Keratinocyte (primary cell): ENCODE results near the gene SPECC1.

ENCODE experiments used
- CTCF ChIP-seq, 3 experiments: IDR thresholded peaks in 1 of 3; conservative IDR thresholded peaks in 1 of 3; optimal IDR thresholded peaks in 1 of 3; 2 replicates in 2 of 3; 3 replicates in 1 of 3; pipeline versions ENCODE3 to v1.5.1; 2011; ENCODE audit warnings: low read length in 3 of 3, mild to moderate bottlenecking in 3 of 3, moderate library complexity in 2 of 3, control low read depth in 1 of 3, inconsistent platforms in 1 of 3; ENCODE audit not compliant: insufficient read depth in 2 of 3; ENCODE audit errors: extremely low read depth in 1 of 3
- EZH2 ChIP-seq: IDR thresholded peaks from one replicate; pipeline ENCODE4 v1.6.1; 2012; ENCODE audit warnings: inconsistent platforms, mild to moderate bottlenecking, low read length, moderate library complexity

GRCh38 chr17:20180661-20181060, 171.5 kb downstream of the SPECC1 start:
- no peak for TF ChIP-seq CTCF (optimal IDR thresholded peaks at IDR 0.05 in 1 of 3, IDR thresholded peaks at IDR 0.05 in 1 of 3, conservative IDR thresholded peaks at IDR 0.05 in 1 of 3; ENCODE audit: extremely low read depth in 1 of 3, insufficient read depth in 2 of 3, low read length in 3 of 3)
- no peak for TF ChIP-seq EZH2
